Right lobe of liver (tissue), 6 donors: ENCODE results near the gene TAF8. TPM values are rescaled to one million over a fixed set of nuclear protein-coding genes. Genes with fewer than 3 reads are reported as not detected.

Experiments
- ATAC-seq, 4 donors: fragments of 200-7000 bp; cut with Tn5 transposase; one replicate each; pipeline ENCODE4 v1.9.1; 2020; ENCODE audit warnings: mild to moderate bottlenecking in 4 of 4, moderate library complexity in 4 of 4
- DNase-seq, 3 donors: peaks; one replicate each; pipeline ENCODE4 v3.0.0-alpha.2; 2020
- H3K27ac ChIP-seq, 3 donors: fragments of 200-600 bp; one replicate each; pipeline ENCODE4 v1.8.0; 2022
- H3K27me3 ChIP-seq, 2 donors: fragments of 200-600 bp; one replicate each; pipeline ENCODE4 v1.8.0; 2022
- H3K36me3 ChIP-seq, 4 donors: fragments of 200-600 bp; sonication (generic) in 1 of 4; one replicate each; pipeline versions ENCODE4 v1.5.1 to v1.8.0; 2017 to 2022; ENCODE audit warnings: control low read depth in 1 of 4
- H3K4me1 ChIP-seq, 4 donors: fragments of 200-600 bp; sonication (generic) in 1 of 4; one replicate each; pipeline versions ENCODE4 v1.5.1 to v1.8.0; 2017 to 2022; ENCODE audit warnings: control low read depth in 1 of 4
- H3K4me3 ChIP-seq, 3 donors: fragments of 200-600 bp; one replicate each; pipeline ENCODE4 v1.8.0; 2022
- H3K9me3 ChIP-seq, 4 donors: fragments of 200-600 bp; sonication (generic) in 1 of 4; one replicate each; pipeline versions ENCODE4 v1.5.1 to v1.8.0; 2017 to 2022; ENCODE audit warnings: control low read depth in 1 of 4
- CTCF ChIP-seq, 4 donors: fragments of 200-600 bp in 3 of 4; fragments of 450-650 bp in 1 of 4; IDR thresholded peaks; one replicate each; pipeline versions ENCODE4 v1.5.1 to v1.8.0; 2016 to 2022; ENCODE audit warnings: antibody characterized with exemption in 4 of 4, mild to moderate bottlenecking in 2 of 4
- POLR2A ChIP-seq: fragments of 450-650 bp; IDR thresholded peaks from one replicate; pipeline ENCODE4 v1.6.1; 2017; ENCODE audit warnings: antibody characterized with exemption, mild to moderate bottlenecking
- WGBS: methylation state at CpG from one replicate; pipeline ENCODE4 v1.1.6; 2018; ENCODE audit warnings: low coverage, low lambda C conversion rate; ENCODE audit not compliant: insufficient coverage; ENCODE audit errors: missing lambda C conversion rate; 5-methylcytosine and 5-hydroxymethylcytosine counted together
- intact Hi-C, 2 donors: fragments of 100-400 bp; cut with DNase I; formaldehyde crosslinking; loops; one replicate each; pipeline versions ENCODE4 v1.11.2 to v1.14.1; 2022
- total RNA-seq, 6 experiments: library from RNA; depleted of rRNA in 2 of 6; stranded (reverse); fragments of >200 nt in 2 of 6; fragmentation: NEBNext Ultra II Directional in 3 of 6; extraction: Animal tissue kit (Norgen Biotek cat#: 25700) in 3 of 6; gene quantifications; one replicate each; pipeline versions ENCODE4 v1.1.0 to v1.2.4, GENCODE V29; 2016 to 2023
- donor health status: DM: no; HTN: yes; CAD: no.
- donor health status: DM: no; HTN: no; CAD: no.
- donor health status: DM: no; HTN: no; CAD: no.
- donor health status: DM: no; HTN: yes; CAD: no.
- donor health status: DM: no; HTN: yes; CAD: no.

TAF8 gene
- total RNA-seq, 6 experiments from 2014 or later = 6.7 to 14.7 (median 11.9) TPM

GRCh38 chr6:42123379-42124103 lies 73.2 kb downstream of the TAF8 start:
- DNase-seq = no peak
- ATAC-seq = no peak
- H3K9me3 ChIP-seq = no peaks in the 10 kb centered on the region
- no peaks in the 10 kb centered on the region for H3K36me3 ChIP-seq
- no peak overlapping the region for H3K4me3 ChIP-seq
- WGBS = 71% methylated on average over 3 of the region's 11 CpGs
- TF ChIP-seq CTCF (IDR thresholded peaks at IDR 0.05) (no peak), POLR2A (no peak)
- H3K4me1 ChIP-seq = peaks cover 0 to 6% (median 0%) of the 10 kb centered on the region in 4 donors
- intact Hi-C loops = no loop called here
- H3K27ac ChIP-seq = no peak overlapping the region
- no peaks in the 10 kb centered on the region for H3K27me3 ChIP-seq

DNA sequence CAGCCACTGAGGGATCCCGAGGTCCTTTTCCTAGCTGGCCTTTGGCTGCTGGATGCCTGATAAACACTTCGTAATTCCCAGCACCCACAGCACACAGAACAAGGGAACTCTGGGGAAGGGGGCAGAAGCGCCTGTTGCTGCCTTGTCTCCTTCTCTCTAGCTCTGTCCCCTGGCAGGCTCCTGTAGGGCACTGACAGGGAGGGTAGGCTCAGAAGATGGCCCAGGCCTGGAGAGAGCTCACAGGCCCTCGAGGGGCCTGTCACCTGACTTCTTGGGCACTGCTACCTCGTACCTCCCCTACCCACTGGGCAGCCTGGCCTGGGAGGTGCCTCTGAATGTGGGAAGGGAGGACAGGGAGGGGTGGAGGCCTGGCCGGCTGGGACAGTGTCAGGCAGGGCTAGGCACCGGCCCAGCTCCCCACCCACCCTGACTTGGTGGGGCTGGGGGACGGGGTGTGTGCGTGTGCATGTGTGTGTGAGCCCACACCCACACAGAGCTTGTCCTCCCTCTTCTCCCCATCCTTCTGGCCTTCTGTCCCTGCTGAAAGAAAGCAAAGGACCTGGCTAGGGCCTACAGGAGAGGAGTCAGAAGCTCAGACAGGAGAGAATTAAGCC lies 74.0 kb downstream of the TAF8 start:
- H3K36me3 ChIP-seq = no peaks in the 10 kb centered on the region
- no CpG with 5 or more reads among the region's 9 CpGs for WGBS
- intact Hi-C loops = no loop called here
- no peaks in the 10 kb centered on the region for H3K9me3 ChIP-seq
- no peaks in the 10 kb centered on the region for H3K4me1 ChIP-seq
- H3K27ac ChIP-seq = no peak overlapping the region
- TF ChIP-seq POLR2A = no peak
- TF ChIP-seq CTCF (IDR thresholded peaks at IDR 0.05) = no peak
- DNase-seq (no peak), ATAC-seq (peak in 2 of 4 donors; percentile 16 to 33)
- H3K4me3 ChIP-seq = no peak overlapping the region
- H3K27me3 ChIP-seq = no peaks in the 10 kb centered on the region

- ATAC-seq (no peak), DNase-seq (no peak)
- TF ChIP-seq CTCF (IDR thresholded peaks at IDR 0.05) (no peak), POLR2A (no peak)
- no peaks in the 10 kb centered on the region for H3K4me1 ChIP-seq
- H3K36me3 ChIP-seq = no peaks in the 10 kb centered on the region
- H3K4me3 ChIP-seq = no peak overlapping the region
- intact Hi-C loops = no loop called here
- no peaks in the 10 kb centered on the region for H3K27me3 ChIP-seq
- no peaks in the 10 kb centered on the region for H3K9me3 ChIP-seq
- WGBS = 71% methylated on average over 6 of the region's 14 CpGs
- no peak overlapping the region for H3K27ac ChIP-seq
These were observed 74.9 kb downstream of the TAF8 start for GRCh38 chr6:42125231-42125630.

DNA sequence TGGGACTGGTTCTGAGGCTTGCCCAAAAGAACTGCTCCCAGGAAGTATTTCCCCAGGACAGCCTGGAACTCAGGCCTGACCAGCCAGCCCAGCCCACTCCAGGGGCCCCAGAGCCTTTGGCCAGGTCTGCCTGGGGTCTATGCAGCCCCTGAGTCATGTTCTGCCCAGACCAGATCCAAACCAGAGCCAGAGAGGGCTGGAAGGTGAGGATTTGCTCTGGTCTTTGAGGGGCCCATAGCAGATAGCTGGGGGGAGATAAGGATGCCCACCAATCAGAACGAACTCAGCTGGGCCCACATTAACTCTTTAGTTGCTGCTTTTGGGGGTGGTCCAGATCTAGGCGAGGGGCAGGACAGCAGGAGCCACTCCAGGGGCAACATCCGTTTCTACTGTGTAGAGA lies 75.3 kb downstream of the TAF8 start:
- Histone ChIP-seq H3K9me3 (no peaks in the 10 kb centered on the region), H3K36me3 (no peaks in the 10 kb centered on the region), H3K4me3 (no peak overlapping the region), H3K27ac (no peak overlapping the region), H3K27me3 (no peaks in the 10 kb centered on the region), H3K4me1 (no peaks in the 10 kb centered on the region)
- intact Hi-C loops = no loop called here
- WGBS = 77% methylated on average over 3 of the region's 3 CpGs
- DNase-seq (no peak), ATAC-seq (no peak)
- TF ChIP-seq CTCF (IDR thresholded peaks at IDR 0.05) (no peak), POLR2A (no peak)
